PC-9 (cell line): ENCODE data around the gene EPGN.

Experiments
- CTCF ChIP-seq: fragments of 200-600 bp; sonication (generic); conservative IDR thresholded peaks from 2 replicates; pipeline ENCODE4 v1.6.1; 2017; ENCODE audit warnings: mixed run types, antibody characterized with exemption, mild to moderate bottlenecking, moderate library complexity
- EZH2 ChIP-seq: fragments of 200-600 bp; sonication (generic); IDR thresholded peaks from 2 replicates; pipeline ENCODE4 v1.8.0; 2017; ENCODE audit warnings: antibody characterized with exemption, low read depth

- TF ChIP-seq CTCF = no peak
- TF ChIP-seq EZH2 = no peak
Observed at GRCh38 chr4:74362347-74362746, 54.1 kb downstream of the EPGN start.
